OCI-LY1 (cell line): ENCODE measurements around the gene GRIK2.

Experiments
- EZH2 ChIP-seq: fragments of 200-600 bp; sonication (generic), shearing (Covaris generic); IDR thresholded peaks from 2 replicates; pipeline ENCODE4 v1.8.0; 2017; ENCODE audit warnings: borderline replicate concordance, mixed run types, mild to moderate bottlenecking, antibody characterized with exemption, low read length, moderate library complexity, mixed read lengths
- TF ChIP-seq, protein P1 (sequence below): fragments of 200-600 bp; sonication (generic), shearing (Covaris generic); IDR thresholded peaks from 2 replicates; pipeline ENCODE4 v1.5.1; 2017; ENCODE audit warnings: mild to moderate bottlenecking, antibody characterized with exemption, low read length, moderate library complexity, mixed read lengths

DNA sequence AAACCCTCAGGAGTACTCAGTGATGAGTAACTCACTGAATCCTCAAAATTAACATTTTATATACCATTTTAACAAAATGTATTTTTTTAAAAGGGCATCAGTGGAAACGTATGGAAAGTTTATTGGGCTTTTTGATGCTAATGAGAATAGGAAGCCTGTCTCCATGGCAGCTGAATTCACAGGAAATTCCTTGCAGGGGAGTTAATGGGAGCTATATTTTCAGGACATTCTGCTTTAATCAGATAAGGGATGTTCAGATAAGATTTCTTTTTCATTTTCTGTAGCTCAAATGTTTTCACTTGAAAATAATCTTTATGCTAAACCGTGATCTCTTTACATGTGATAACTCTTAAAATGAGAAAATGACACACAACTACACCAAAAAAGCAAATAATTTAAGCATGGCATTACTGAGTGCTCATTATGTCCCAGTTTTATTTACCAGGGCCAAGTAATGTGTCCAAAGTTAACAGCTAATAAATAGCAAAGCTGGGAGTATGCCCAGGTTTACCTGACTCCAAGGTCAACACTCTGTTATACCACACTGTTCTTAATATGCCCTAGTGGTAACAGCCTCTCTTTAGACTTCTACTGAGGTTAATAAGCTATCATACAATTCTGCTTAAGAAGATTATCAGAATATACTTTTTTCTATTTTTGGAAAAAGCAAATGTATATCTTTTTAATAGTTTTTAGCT lies 348.1 kb downstream of the GRIK2 start:
- TF ChIP-seq, protein P1, sequence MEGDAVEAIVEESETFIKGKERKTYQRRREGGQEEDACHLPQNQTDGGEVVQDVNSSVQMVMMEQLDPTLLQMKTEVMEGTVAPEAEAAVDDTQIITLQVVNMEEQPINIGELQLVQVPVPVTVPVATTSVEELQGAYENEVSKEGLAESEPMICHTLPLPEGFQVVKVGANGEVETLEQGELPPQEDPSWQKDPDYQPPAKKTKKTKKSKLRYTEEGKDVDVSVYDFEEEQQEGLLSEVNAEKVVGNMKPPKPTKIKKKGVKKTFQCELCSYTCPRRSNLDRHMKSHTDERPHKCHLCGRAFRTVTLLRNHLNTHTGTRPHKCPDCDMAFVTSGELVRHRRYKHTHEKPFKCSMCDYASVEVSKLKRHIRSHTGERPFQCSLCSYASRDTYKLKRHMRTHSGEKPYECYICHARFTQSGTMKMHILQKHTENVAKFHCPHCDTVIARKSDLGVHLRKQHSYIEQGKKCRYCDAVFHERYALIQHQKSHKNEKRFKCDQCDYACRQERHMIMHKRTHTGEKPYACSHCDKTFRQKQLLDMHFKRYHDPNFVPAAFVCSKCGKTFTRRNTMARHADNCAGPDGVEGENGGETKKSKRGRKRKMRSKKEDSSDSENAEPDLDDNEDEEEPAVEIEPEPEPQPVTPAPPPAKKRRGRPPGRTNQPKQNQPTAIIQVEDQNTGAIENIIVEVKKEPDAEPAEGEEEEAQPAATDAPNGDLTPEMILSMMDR, result no peak
- TF ChIP-seq EZH2, result no peak
